Fibroblast of peridontal ligament (primary cell): ENCODE measurements around the gene ARRB2.
A peak's percentile ranks its signal among the peaks of the same experiment; 100 is the strongest.
"Not testable (repeated sequence)": the region's sequence is repeated elsewhere in the genome, so short reads cannot be mapped to it uniquely, and the experiment has no call there.

Experiments
- DNase-seq: peaks from one replicate; pipeline ENCODE4 v3.0.0-alpha.2; 2010; ENCODE audit errors: extremely low read depth

The ARRB2 gene

GRCh38 chr17:4709794-4710692, at the start of gene ARRB2:
TSS of gene ARRB2 (plus strand) at chr17:4710632. CDS start at chr17:4710722, 90 bp downstream.
- DNase-seq, result peak; percentile 97

DNA sequence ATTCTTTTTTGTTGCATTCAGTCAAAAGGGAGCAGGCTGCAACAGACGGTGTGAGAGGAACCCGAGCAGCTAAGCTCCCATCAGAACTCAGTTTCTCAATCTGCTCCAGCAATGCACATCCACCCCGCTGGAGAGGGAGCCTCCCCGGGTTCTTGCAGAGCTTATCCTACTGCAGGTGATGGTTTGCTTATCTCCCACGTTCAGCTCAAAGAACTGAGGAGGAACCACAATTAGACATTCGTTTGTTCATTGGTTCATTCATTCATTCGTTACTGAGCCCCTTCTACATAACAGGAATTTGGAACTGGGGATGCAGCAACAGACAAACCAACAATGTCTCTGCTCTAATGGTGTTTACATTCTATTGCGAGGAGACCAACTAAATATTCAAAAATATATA, 46.7 kb upstream of the ARRB2 start:
- DNase-seq, result no peak

DNA sequence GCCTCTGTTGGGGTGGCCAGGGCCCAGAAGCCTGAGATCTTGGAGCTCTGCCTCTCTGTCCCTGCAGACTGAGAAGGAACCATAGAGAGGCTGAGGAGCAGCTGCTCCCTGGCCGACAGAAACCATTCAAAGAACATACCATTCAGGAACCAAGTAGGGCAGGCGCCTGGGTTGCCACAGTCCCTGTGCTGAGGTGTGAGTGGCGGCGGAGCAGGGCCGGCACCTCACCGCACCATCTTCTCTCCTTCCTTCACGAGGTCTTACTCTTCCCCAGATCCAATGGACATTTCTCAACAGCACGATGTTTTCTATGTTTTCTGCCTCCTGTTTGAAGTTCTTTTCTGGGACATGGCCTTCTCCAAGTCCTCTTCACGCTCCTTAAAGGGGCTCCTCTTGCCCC, 46.2 kb upstream of the ARRB2 start:
- no peak for DNase-seq

GRCh38 chr17:4665027-4665426, 45.4 kb upstream of the ARRB2 start:
- no peak for DNase-seq

DNA sequence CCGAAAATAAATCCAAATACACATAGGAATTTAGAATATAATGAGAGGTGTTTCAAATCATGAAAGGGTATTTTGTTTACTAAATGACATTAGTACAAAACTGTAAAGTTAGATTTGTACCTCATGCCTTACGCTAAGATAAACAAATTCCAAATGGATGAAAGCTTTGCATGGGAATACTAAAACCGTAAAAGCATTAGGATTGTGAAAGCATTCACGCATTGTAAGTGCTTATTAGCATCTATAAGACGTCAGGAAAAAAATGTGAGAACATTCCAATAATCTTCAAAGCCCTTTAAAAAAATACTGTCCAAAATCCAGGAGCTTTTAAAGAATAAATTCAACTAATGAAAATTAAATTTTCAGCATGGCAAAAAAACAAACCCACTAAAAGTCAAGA, 44.1 kb upstream of the ARRB2 start:
- peak; percentile 5 for DNase-seq

DNA sequence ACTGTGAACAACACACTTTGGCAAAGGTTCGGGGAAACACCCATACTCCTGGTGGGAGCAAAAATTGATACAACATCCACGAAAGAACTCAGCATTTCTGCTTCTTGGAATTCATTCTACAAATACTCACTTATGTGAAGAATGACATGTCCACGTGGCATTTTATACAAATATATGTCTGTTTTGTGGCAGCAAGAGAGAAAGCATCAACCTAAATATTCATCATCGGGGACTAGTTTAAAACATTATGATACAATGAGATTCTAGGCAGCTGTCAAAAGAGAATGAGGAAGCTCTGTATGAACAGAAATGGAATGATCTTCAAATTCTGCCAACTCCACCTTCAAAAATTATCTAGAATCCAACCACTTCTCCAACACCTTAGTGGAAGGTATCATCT, 43.3 kb upstream of the ARRB2 start:
- DNase-seq, result no peak

- DNase-seq, result no peak
Measured at GRCh38 chr17:4672055-4672630, 38.3 kb upstream of the ARRB2 start.

- DNase-seq, result no peak
Measured at GRCh38 chr17:4672751-4673150, 37.7 kb upstream of the ARRB2 start.

- DNase-seq, result no peak
Measured at GRCh38 chr17:4673169-4673568, 37.3 kb upstream of the ARRB2 start.

DNA sequence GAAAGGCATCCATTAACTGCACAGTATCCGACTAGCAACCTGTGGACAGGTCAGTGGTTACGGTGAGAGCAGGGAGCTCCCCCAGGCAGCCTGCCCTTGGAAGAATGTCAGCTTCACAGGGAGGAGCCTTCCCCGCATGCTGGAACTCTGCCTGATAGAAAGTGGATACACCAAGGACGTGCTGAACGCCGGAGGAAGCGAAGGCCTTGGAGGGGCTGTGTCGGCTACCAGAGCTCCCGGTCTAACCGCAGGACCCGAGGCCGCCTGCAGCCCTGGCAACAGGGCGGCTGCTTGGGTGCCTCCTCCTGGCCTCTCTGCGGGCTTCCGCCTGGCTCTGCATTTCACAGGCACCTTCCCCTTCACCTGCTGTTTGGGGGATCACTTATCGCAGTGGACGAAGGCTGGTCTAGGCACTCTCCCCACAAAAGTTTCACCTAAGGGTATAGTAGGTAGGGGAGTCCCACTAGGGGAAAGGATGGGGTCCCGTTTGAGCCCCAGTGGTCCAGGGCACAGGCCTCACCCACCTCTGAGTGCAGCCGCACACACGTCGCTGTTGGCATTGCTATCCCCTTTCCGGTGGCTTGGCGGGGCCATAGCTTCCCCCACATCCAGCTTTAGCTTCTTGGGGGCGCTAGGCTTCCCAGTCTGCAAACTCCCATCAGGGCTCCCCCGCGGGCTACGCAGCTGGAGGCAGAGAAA, 36.3 kb upstream of the ARRB2 start:
- no peak for DNase-seq

DNA sequence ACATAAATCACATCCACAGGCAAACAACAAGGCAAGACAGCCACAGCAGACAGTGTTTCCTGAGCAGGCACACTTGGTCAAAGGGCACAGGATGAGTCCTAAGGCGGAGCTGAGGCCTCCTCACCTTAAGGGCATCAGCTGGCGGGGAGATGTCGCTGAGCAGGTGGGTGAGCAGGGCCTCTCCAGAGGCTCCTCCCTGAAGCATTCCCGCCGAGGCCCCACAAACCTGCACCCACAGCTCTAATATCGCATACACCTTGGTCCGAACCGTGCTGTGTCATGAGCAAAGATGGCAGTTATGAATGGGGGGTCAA, 35.8 kb upstream of the ARRB2 start:
- DNase-seq, result no peak

DNA sequence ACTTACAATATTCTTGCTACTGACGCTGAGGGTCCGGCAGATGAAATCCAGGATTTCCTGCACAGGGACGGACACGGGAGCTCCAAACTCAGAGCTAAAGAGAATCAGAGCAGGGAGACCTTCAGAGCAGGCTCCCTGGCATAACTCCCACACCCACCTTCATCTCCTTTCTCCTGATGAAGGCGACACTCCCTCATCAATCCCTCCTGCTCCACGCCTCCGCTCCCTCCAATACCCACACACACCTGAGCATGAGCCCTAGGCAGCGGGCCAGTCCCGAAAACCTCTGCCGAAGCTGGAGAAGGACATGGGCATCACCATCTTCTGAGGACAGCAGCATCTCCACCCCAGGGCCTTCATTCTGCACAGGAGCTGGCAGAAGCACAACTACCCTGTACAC, 34.6 kb upstream of the ARRB2 start:
- no peak for DNase-seq

GRCh38 chr17:4676791-4677190, 33.6 kb upstream of the ARRB2 start:
- DNase-seq, result no peak

- DNase-seq, result peak; percentile 61
Measured at GRCh38 chr17:4678448-4679026, 31.9 kb upstream of the ARRB2 start.

DNA sequence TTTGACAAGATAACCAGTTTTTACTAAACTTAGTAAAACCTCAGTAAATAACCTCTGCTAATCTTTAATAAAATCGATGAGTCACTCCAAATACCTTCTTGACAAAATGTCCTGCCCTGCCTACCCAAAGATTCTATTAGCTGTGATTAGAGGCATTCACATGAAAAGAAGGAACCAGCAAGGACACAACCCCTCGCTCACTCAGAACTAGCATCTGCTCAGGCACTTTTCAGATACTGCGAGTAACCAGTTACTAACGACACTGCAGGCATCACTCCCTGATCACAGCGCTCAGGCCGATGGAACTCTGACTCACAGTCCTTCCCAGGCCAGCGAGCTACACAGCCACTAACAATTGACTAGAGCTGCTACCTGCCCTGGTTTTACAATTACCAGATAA, 30.8 kb upstream of the ARRB2 start:
- peak; percentile 11 for DNase-seq

DNA sequence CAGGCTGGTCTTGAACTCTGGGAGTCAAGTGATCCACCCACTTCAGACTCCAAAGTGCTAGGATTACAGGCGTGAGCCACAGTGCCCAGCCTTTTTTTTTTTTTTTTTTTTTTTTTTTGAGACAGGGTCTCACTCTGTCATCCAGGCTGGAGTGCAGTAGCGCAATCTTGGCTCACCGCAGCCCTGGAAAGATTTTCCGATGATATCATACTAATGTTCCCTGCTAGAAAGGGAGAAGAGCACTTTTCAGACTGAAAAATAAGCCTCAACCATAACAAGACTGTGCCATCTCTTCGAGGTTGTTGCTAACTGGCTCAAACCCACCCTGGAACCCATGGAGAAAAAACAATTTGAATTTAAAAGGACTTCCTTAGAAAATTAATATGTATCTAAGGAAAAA, 26.7 kb upstream of the ARRB2 start:
- not testable (repeated sequence) for DNase-seq

DNA sequence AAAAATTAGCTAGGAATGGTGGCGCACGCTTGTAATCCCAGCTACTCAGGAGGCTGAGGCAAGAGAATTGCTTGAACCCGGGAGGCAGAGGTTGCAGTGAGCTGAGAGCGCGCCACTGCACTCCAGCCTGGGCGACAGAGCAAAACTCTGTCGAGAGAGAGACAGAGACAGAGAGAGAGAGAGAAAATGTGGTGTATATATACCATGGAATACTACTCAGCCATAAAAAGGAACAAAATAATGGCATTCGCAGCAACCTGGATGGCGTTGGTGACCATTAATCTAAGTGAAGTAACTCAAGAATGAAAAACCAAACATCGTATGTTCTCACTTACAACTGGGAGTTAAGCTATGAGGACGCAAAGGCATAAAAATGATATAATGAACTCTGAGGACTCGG, 20.6 kb upstream of the ARRB2 start:
- DNase-seq, result not testable (repeated sequence)

GRCh38 chr17:4690745-4691144, 19.7 kb upstream of the ARRB2 start:
- no peak for DNase-seq

DNA sequence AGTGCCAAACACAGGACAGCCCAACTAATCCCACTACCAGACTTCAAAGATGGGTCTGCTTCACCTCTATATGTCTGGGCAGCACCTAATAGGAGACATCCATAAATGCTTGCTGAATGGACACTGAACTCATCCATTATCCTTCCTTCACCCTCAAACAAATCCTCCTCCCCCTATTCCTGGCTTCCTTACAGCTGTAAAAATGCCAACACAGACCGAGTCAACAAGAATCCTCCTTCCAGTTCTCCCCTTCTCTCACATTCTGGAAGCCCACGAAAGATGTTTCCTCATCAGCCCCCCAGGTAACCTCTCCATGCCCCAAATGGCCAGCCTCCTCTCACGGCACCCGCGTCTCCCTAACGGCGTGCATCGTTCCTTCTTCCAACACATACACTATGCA, 18.7 kb upstream of the ARRB2 start:
- no peak for DNase-seq

- DNase-seq, result no peak
Measured at GRCh38 chr17:4693416-4693815, 17.0 kb upstream of the ARRB2 start.

DNA sequence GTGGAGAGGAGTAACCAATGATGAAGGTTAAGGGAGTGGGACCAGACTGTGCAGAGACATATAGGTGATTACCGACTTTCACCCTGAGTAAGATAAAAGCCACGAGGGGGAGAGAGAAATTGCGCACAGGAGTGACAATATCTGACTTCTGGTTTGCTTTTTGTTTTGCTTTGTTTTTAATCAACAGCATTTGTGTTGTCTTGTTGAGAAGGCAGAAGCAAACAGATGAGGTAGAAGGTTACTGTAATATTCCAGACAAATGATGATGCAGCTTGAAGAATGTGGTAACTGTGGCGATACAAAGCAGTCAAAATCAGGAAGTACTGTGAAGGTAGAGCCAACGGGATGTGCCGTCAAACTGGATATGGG, 14.0 kb upstream of the ARRB2 start:
- no peak for DNase-seq

- not testable (repeated sequence) for DNase-seq
Measured at GRCh38 chr17:4699401-4700056, 10.9 kb upstream of the ARRB2 start.
